Tibial nerve (tissue), 4 donors: Measurements from ENCODE around the gene LBHD2.

Experiments
- CTCF ChIP-seq, 5 experiments: fragments of 200-600 bp in 3 of 5; fragments of 450-650 bp in 2 of 5; sonication (generic) in 3 of 5; IDR thresholded peaks; one replicate each; pipeline ENCODE4 v1.5.1; 2016 to 2019; ENCODE audit warnings: antibody characterized with exemption in 5 of 5, mild to moderate bottlenecking in 3 of 5, moderate library complexity in 2 of 5
- EP300 ChIP-seq, 2 donors: sonication (generic); formaldehyde crosslinking; IDR thresholded peaks; one replicate each; pipeline ENCODE4 v1.6.1; 2017; ENCODE audit warnings: antibody characterized with exemption in 2 of 2, mild to moderate bottlenecking in 1 of 2
- POLR2A ChIP-seq, 2 donors: fragments of 450-650 bp; IDR thresholded peaks; one replicate each; pipeline ENCODE4 v1.6.1; 2017; ENCODE audit warnings: antibody characterized with exemption in 2 of 2, mild to moderate bottlenecking in 2 of 2, moderate library complexity in 2 of 2

- TF ChIP-seq CTCF (IDR thresholded peaks at IDR 0.05) (no peak), POLR2A (IDR thresholded peaks at IDR 0.05) (no peak), EP300 (IDR thresholded peaks at IDR 0.05) (no peak)
Measured at GRCh38 chr14:103137689-103138300, 53.8 kb downstream of the LBHD2 start.
